Endometrium (tissue), 2 donors: ENCODE results near the gene CLDN16.

Experiments
- FAIRE-seq: peaks from 2 replicates; lab custom pipeline; 2012; peaks lifted over from hg19 to GRCh38; lab: Jason Lieb, UNC
- donor health status: control.
- donor health status: control.

CLDN16 gene, protein sequence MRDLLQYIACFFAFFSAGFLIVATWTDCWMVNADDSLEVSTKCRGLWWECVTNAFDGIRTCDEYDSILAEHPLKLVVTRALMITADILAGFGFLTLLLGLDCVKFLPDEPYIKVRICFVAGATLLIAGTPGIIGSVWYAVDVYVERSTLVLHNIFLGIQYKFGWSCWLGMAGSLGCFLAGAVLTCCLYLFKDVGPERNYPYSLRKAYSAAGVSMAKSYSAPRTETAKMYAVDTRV

DNA sequence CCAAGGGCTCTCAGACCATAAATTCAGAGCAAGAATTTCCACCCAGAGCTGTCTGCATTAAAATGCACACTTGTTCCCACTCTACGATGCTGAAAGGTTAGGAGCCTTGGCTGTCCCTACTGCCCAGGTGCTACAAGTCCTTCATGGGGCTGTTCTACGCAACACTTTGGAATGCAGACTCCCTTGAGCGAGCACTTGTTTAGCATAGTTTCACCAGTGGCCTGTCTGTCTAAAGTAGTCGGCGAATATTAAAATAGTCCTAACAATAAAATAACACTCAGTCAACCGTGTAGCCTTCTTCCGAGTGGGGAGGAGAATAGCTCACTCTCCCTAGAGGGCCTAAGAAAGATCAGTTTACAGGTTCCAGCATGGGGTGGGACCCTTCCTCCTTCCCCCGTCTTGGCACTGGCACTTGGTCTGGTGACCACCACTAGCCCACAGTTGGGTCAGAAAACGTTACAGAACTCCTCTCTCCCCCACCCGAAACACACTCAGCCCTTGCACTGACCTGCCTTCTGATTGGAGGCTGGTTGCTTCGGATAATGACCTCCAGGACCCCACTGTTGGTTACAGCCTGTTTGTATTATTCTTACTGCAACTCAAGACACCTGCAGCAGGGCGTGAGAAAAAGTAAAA, at the start of gene CLDN16:
Gene CLDN16 (plus strand): TSS at position 586 of the 636 bp plus-strand sequence. CDS start 167 bp downstream, outside the sequence.
- FAIRE-seq = no peak

GRCh38 chr3:190338717-190339116, 49.2 kb upstream of the CLDN16 start:
- no peak for FAIRE-seq

GRCh38 chr3:190339130-190339529, 48.8 kb upstream of the CLDN16 start:
- no peak for FAIRE-seq

- no peak for FAIRE-seq
Observed at GRCh38 chr3:190340071-190340470, 47.9 kb upstream of the CLDN16 start.

- FAIRE-seq = no peak
Observed at GRCh38 chr3:190345027-190345821, 42.7 kb upstream of the CLDN16 start.

DNA sequence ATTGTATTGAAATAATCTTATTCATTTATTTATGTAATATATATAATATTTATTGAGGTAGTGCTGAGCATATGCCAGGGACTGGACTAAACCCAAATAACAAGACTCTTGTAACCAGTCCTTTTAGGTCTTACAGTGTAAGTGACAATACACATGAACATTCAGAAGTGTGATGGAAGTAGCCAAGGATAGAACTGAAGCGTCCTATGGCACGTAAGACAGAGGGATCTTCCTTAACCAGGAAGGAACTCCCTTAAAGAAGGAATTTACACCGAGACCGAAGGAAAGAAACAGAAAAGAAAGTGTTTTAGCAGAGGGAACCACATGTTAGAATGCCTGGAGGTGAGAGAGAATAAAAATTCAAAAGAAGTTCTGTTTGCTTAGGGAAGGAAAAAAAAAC, 42.1 kb upstream of the CLDN16 start:
- FAIRE-seq = no peak

GRCh38 chr3:190346541-190346940, 41.4 kb upstream of the CLDN16 start:
- FAIRE-seq = no peak

DNA sequence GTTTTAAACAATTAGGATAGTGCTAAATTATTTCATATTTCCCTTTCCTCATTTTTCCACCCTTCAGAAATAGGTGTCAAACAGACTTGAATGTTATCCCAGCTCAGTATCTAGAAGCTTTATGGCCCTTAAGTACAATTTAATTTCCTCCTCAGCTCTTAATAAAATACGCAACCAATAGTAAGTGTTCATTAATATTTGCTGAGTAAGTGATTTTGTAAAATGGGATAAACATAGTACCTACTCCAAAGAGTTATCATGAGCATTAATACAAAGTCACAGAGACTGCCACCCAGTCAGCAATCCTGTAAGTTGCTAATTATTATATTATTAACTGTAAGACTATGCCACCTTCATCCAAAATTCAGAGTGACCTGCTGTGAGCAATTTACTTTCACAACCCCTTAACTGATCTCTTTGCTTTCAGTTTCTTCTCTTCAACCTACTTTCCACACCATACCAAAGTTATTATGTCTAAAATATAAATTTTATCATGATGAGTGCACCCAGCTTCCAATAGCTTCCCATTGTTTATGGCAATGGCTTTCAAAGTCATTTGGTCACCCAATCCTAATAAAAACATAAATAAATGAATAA, 35.0 kb upstream of the CLDN16 start:
- no peak for FAIRE-seq

DNA sequence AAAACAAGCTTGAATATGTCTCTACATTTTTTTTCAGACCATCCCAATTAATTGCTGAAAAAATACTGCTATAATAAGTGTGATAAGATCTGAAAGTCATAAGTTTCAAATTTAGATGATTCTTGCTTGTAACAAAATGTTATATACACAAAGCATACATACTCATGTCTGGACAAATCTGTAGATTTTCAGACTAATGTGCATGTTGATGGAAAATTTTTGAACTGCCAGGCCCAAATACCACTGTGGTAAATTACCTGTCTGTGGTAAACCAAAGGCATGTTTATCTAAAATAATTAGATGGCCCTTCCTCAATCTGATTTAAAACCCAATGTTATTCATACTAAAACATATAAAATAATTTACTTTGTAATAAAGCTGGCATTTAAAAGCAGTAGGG, 31.7 kb upstream of the CLDN16 start:
- FAIRE-seq = no peak

DNA sequence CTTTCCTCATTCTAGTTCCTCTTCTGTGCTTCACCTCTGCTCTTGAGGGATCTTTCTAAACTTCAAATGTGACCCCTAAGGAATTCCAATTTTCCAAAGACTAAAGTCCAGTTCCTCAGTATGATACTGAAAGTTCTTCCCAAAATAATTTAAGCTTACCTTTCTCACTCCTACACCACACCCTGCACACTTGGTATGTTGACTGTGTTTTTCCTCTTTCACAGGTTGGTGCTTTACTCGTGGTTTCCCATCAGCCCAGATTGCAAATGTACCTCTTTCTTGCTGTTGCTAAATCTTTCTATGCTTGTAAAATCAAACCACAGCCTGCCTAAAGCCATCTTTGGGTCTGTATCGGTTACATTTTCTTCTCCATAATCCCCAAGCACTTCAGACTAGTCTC, 30.5 kb upstream of the CLDN16 start:
- FAIRE-seq = no peak

DNA sequence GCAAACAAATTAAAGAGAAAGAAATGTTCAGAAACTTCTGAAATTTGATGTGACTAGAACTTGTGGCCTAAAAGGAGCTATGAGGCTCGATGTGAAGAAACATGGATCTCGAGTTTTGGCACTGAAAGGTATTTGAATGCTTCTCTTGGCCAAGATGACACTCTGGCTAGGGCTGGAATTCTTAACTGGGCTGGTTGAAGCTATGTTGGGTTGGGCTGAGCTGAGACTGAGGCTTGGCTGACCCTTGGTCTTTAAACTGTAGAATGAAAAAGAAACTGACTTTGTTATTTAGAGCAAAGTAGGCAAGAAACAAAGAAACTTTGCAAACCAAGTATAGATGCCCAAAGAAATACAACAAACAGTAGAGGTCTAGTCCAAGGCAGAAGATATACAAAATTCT, 28.1 kb upstream of the CLDN16 start:
- no peak for FAIRE-seq

DNA sequence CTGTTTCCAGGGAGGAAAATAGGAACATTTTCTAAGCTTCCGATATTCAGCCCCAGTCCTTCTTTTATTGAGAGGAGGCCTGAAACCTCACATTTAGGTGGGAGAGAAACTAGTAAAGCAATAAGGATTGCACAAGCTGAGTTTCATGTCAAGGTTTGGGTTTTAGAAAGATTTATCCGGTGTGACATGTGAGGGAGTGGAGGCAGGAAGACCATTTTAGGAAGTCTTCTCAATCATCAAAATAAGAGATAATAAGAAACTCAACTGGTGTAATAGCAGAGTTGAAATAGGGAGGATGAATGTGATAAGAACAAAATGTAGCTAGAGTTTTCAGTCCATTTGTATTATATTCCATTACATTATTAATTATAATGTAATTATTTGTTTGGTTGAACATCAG, 27.7 kb upstream of the CLDN16 start:
- no peak for FAIRE-seq

DNA sequence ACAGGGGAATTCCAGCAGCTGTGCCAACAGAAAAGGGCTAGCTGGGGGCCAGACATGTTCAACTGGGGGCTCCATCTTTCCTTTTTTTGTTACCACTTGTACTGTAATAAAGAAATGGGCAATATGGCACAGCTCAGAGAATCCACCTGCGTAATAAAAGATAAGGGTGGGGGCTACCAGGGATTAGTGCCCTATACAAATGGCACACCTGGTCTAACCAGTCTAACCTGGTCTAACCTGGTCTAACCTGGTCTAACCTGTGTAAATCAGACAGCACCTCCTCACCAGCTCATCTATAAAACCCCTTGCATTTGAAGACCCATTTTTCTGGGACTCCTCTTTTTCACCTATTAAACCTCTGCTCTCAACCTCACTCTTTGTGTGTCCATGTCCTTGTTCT, 26.2 kb upstream of the CLDN16 start:
- no peak for FAIRE-seq

DNA sequence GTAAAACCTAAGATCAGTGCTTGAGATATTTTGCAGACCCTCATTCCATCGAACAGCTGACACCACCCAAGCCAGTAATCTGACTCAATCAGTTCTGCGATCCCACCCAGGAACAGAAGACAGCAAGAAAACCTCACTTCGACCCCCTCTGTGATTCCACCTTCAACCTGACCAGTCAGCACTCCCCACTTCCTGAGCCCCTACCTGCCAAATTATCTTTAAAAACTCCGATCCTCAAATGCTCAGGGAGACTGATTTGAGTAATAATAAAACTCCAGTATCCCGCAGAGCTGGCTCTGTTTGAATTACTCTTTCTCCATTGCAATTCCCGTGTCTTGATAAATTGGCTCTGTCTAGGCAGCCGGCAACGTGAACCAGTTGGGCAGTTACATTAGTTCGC, 25.7 kb upstream of the CLDN16 start:
- no peak for FAIRE-seq

DNA sequence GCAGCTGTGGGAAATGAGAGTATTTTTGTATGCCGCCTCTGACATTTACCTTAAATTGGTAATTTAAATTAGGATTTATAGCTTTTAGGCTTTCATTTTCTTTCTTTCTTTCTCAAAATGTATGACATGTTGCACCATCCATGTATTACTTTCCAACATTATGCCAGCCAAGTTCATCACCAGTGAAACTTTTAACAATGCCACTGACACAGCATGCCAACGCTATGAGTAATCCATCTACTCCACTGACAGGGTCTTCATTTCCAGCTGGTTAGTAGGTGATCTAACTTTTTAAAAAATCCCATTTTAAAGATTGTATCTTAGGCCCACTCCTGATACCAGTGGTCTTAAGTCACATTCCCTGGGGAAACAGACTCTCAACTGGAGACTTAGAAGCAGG, 21.8 kb upstream of the CLDN16 start:
- no peak for FAIRE-seq

DNA sequence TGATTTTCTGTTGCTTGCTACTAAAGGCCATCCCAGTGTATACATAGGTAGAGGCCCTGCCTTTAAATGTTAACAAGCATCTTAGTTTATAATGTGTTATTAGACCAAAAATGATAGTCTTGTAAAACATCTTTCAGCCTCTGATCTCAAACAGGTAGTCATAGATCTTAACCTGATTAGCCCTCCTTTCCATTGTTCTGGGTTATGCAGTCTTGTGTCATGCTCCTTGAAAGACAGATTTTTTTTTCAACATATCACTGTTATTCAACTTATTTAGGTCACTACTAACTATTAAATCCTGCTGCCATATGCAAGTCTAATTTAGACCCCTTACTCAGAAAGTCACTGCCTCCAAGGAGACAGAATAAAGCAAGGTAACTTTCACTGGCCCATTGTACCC, 19.1 kb upstream of the CLDN16 start:
- FAIRE-seq = no peak

DNA sequence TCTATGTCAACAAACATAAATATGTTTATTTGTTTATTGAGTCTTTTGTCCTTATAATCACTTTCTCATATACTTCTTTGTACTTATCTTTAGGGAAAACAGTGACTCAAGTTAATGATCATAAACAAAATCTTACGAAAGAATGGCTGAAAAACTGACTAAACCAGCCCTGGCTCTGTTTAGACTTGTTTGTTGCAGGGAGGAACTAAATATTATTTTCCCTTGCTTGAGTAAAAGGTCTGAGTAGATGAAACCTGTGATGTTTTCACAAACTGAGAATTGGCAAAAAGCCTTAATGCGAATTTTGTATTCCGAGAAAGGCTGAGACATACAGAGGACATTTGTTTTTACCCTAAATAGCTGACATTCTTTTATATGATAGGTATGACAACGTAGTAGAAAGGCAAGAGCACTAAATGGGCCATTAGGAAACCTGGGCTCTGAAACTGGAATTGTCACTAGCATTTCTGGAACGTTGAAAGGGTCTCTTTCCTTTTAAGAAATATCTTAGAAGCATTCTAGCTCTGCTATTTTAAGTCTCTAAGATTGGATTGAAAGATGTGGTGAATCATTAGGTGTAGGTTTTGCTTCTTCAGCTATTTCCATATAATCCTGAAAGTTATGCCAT, 18.2 kb upstream of the CLDN16 start:
- FAIRE-seq = no peak

DNA sequence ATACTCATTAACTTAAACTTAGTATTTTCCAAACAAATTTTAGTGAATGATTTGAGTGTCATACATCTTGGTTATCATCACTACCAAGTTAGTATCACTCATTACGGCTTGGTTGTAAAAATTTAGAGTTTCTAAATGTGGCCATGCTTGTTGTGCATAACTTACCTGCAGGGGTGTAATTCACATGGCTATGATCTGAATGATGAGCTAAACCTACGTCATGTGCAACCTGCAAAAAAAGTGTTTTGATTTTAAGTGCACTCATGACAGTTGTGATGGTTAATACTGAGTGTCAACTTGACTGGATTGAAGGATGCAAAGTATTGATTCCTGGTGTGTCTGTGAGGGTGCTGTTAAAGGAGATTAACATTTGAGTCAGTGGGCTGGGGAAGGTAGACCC, 17.6 kb upstream of the CLDN16 start:
- no peak for FAIRE-seq

- FAIRE-seq = no peak
Observed at GRCh38 chr3:190371152-190371551, 16.8 kb upstream of the CLDN16 start.

DNA sequence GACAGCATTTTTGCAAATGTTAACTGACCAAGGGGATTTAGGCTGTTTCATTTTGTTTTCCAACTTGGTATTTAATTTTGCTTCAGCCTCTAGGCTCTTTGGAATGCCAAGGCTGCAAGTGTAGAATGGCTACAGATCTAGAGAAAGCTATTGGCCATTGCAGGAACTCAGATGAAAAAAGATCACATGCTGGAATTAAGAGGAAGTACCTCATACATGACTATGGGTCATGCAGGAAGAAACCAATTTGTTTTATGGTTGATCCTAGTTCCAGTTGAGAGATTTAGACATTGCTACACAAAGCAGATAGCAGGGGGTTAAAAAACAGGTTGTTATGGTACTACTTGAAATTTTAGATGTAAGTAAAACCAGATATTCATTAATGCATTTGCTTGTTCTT, 12.7 kb upstream of the CLDN16 start:
- no peak for FAIRE-seq

DNA sequence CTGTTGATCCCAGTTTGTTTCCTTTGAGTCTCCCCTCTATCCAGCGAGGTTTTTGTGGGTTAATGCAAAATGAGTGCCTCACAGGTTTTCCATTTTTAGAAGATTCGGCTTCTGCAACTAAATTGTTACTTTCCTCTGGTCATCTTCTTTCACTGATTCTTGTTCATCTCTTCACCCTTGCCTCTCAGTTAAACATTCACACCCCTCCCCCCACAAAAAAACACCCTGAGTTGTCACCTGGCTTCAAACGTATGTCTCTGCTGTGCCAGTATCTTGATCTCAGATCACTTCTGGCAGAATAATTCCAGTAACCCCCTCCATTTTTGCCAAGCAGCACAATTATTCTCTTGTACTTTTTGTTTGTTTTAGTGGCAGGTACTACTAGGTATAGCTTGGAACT, 12.3 kb upstream of the CLDN16 start:
- no peak for FAIRE-seq

DNA sequence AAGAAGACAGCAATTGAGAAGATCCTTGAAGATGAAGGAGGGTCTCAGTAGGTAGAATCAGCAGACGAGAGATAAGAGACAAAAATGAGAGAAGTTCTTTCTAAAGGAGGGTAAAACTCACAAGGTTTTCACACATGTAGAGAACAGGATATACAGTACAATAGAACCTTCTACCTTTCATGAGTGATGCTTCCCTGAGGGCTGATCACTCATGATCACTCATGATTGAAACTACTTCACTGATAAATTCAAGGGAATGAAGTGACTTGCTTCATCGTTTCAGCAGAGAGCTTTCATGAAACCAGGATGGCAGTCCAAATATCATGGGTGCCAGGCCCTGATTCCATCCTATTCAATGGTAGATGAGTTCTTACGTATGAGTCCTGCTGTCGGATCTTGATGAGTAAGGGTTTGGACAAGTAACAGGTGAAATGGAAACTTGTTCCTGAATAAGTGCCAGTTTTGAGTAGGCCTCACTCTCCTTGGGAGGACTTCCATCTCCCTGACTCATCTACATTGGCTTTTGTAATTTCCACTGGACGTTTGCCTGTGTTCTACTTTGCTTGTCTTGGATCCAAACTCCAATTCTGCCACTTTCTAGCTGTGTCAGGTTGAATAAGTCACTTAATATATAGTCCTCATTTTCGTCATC, 9.6 kb upstream of the CLDN16 start:
- FAIRE-seq = no peak
